Central memory CD8-positive, alpha-beta T cell (primary cell): ENCODE measurements around the gene ERN1.

Experiments used
- ATAC-seq: fragments of 150-1000 bp; cut with Tn5 transposase; replicated peaks from 2 replicates; pipeline ENCODE4 v1.10.0; 2022; ENCODE audit warnings: mild to moderate bottlenecking, moderate FRiP score, moderate number of reproducible peaks; ENCODE audit not compliant: poor library complexity, severe bottlenecking; ENCODE audit errors: extremely low read depth
- DNase-seq, 2 donors: peaks; one replicate each; pipeline ENCODE4 v3.0.0; 2021; ENCODE audit warnings: low spot score in 2 of 2
- H3K27ac Mint-ChIP-seq: one replicate; pipeline ENCODE4 v1.8.0; 2022; ENCODE audit warnings: low read depth, mild to moderate bottlenecking, moderate library complexity, mixed read lengths
- H3K27me3 Mint-ChIP-seq: one replicate; pipeline ENCODE4 v1.8.0; 2022; ENCODE audit warnings: mixed read lengths
- H3K36me3 Mint-ChIP-seq: one replicate; pipeline ENCODE4 v1.8.0; 2022; ENCODE audit warnings: mild to moderate bottlenecking, moderate library complexity, mixed read lengths; ENCODE audit not compliant: insufficient read depth
- H3K4me1 Mint-ChIP-seq: one replicate; pipeline ENCODE4 v1.8.0; 2022; ENCODE audit warnings: mixed read lengths
- H3K4me3 Mint-ChIP-seq: one replicate; pipeline ENCODE4 v1.8.0; 2022; ENCODE audit warnings: mild to moderate bottlenecking, moderate library complexity, mixed read lengths
- H3K9me3 Mint-ChIP-seq: one replicate; pipeline ENCODE4 v1.8.0; 2022; ENCODE audit warnings: mixed read lengths

The ERN1 gene

GRCh38 chr17:64063766-64064224, 66.1 kb downstream of the ERN1 start:
- H3K27me3 Mint-ChIP-seq, result no peaks in the 10 kb centered on the region
- ATAC-seq, result no peak
- DNase-seq, result no peak
- H3K4me3 Mint-ChIP-seq, result peak overlapping the region; percentile 50
- peaks cover 4% of the 10 kb centered on the region for H3K9me3 Mint-ChIP-seq
- peaks cover 73% of the 10 kb centered on the region for H3K4me1 Mint-ChIP-seq
- peak overlapping the region; percentile 95 for H3K27ac Mint-ChIP-seq
- peaks cover 45% of the 10 kb centered on the region for H3K36me3 Mint-ChIP-seq

GRCh38 chr17:64063088-64063487, 66.9 kb downstream of the ERN1 start:
- Mint-ChIP-seq H3K4me1 (peaks cover 76% of the 10 kb centered on the region), H3K36me3 (peaks cover 42% of the 10 kb centered on the region), H3K27me3 (no peaks in the 10 kb centered on the region), H3K9me3 (no peaks in the 10 kb centered on the region), H3K4me3 (peak overlapping the region; percentile 50), H3K27ac (peak overlapping the region; percentile 95)
- DNase-seq (no peak), ATAC-seq (no peak)

- Mint-ChIP-seq H3K27me3 (no peaks in the 10 kb centered on the region), H3K4me1 (peaks cover 75% of the 10 kb centered on the region), H3K4me3 (peak overlapping the region; percentile 3), H3K9me3 (no peaks in the 10 kb centered on the region), H3K27ac (peak overlapping the region; percentile 95), H3K36me3 (peaks cover 35% of the 10 kb centered on the region)
- ATAC-seq (no peak), DNase-seq (no peak)
Observed at GRCh38 chr17:64061178-64061898, 68.6 kb downstream of the ERN1 start.

- Mint-ChIP-seq H3K27ac (peak overlapping the region; percentile 78), H3K4me1 (peaks cover 75% of the 10 kb centered on the region), H3K36me3 (peaks cover 38% of the 10 kb centered on the region)
Observed at GRCh38 chr17:64060331-64060730, 69.6 kb downstream of the ERN1 start.

GRCh38 chr17:64059756-64060155, 70.2 kb downstream of the ERN1 start:
- H3K36me3 Mint-ChIP-seq, result peaks cover 37% of the 10 kb centered on the region
- ATAC-seq, result no peak
- peak overlapping the region; percentile 18 for H3K4me3 Mint-ChIP-seq

More at GRCh38 chr17:64060331-64060730, 69.6 kb downstream of the ERN1 start:
- no peak for ATAC-seq
- no peak for DNase-seq
- H3K9me3 Mint-ChIP-seq, result no peaks in the 10 kb centered on the region
- no peaks in the 10 kb centered on the region for H3K27me3 Mint-ChIP-seq
- peak overlapping the region; percentile 18 for H3K4me3 Mint-ChIP-seq

GRCh38 chr17:64058621-64059020, 71.3 kb downstream of the ERN1 start:
- Mint-ChIP-seq H3K4me1 (peaks cover 63% of the 10 kb centered on the region), H3K27ac (peak overlapping the region; percentile 44), H3K4me3 (no peak overlapping the region), H3K27me3 (no peaks in the 10 kb centered on the region), H3K36me3 (peaks cover 33% of the 10 kb centered on the region), H3K9me3 (no peaks in the 10 kb centered on the region)
- DNase-seq (no peak), ATAC-seq (no peak)

More at GRCh38 chr17:64059756-64060155, 70.2 kb downstream of the ERN1 start:
- Mint-ChIP-seq H3K27me3 (no peaks in the 10 kb centered on the region), H3K4me1 (peaks cover 74% of the 10 kb centered on the region), H3K9me3 (no peaks in the 10 kb centered on the region), H3K27ac (peak overlapping the region; percentile 78)
- no peak for DNase-seq

- DNase-seq (no peak), ATAC-seq (no peak)
- H3K4me1 Mint-ChIP-seq, result peaks cover 54% of the 10 kb centered on the region
- H3K27ac Mint-ChIP-seq, result no peak overlapping the region
- H3K27me3 Mint-ChIP-seq, result no peaks in the 10 kb centered on the region
- peaks cover 37% of the 10 kb centered on the region for H3K36me3 Mint-ChIP-seq
- H3K9me3 Mint-ChIP-seq, result no peaks in the 10 kb centered on the region
- no peak overlapping the region for H3K4me3 Mint-ChIP-seq
Observed at GRCh38 chr17:64057701-64058263, 72.2 kb downstream of the ERN1 start.

- Mint-ChIP-seq H3K27me3 (no peaks in the 10 kb centered on the region), H3K9me3 (no peaks in the 10 kb centered on the region), H3K4me3 (peak overlapping the region; percentile 46), H3K36me3 (peaks cover 45% of the 10 kb centered on the region), H3K4me1 (peaks cover 47% of the 10 kb centered on the region), H3K27ac (peak overlapping the region; percentile 75)
- ATAC-seq (peak; percentile 52), DNase-seq (no peak)
Observed at GRCh38 chr17:64056269-64057005, 73.5 kb downstream of the ERN1 start.

- DNase-seq (no peak), ATAC-seq (no peak)
- Mint-ChIP-seq H3K36me3 (peaks cover 52% of the 10 kb centered on the region), H3K4me3 (peak overlapping the region; percentile 46), H3K27ac (peak overlapping the region; percentile 75), H3K4me1 (peaks cover 47% of the 10 kb centered on the region), H3K9me3 (no peaks in the 10 kb centered on the region), H3K27me3 (no peaks in the 10 kb centered on the region)
Observed at GRCh38 chr17:64055183-64056142, 74.5 kb downstream of the ERN1 start.

GRCh38 chr17:64054304-64054703, 75.6 kb downstream of the ERN1 start:
- DNase-seq (no peak), ATAC-seq (no peak)
- Mint-ChIP-seq H3K9me3 (no peaks in the 10 kb centered on the region), H3K36me3 (peaks cover 47% of the 10 kb centered on the region), H3K27ac (no peak overlapping the region), H3K27me3 (no peaks in the 10 kb centered on the region), H3K4me3 (no peak overlapping the region), H3K4me1 (peaks cover 47% of the 10 kb centered on the region)

GRCh38 chr17:64053101-64053500, 76.8 kb downstream of the ERN1 start:
- Mint-ChIP-seq H3K27me3 (no peaks in the 10 kb centered on the region), H3K27ac (no peak overlapping the region)
- ATAC-seq, result no peak

GRCh38 chr17:64051153-64051552, 78.8 kb downstream of the ERN1 start:
- H3K9me3 Mint-ChIP-seq, result no peaks in the 10 kb centered on the region

More at GRCh38 chr17:64053101-64053500, 76.8 kb downstream of the ERN1 start:
- Mint-ChIP-seq H3K4me1 (peaks cover 46% of the 10 kb centered on the region), H3K9me3 (no peaks in the 10 kb centered on the region), H3K36me3 (peaks cover 43% of the 10 kb centered on the region), H3K4me3 (no peak overlapping the region)
- DNase-seq, result no peak

More at GRCh38 chr17:64051153-64051552, 78.8 kb downstream of the ERN1 start:
- Mint-ChIP-seq H3K27ac (peak overlapping the region; percentile 88), H3K36me3 (peaks cover 48% of the 10 kb centered on the region), H3K4me1 (peaks cover 37% of the 10 kb centered on the region), H3K4me3 (peak overlapping the region; percentile 47), H3K27me3 (no peaks in the 10 kb centered on the region)
- peak; percentile 100 for ATAC-seq
- peak in 1 of 2 donors; percentile 33 for DNase-seq
